Jurkat, Clone E6-1 (cell line): ENCODE results near the gene PLEKHA3.
A peak's percentile ranks its signal among the peaks of the same experiment; 100 is the strongest.
"Not testable (repeated sequence)": the region's sequence is repeated elsewhere in the genome, so short reads cannot be mapped to it uniquely, and the experiment has no call there.

ENCODE experiments used
- DNase-seq: peaks from one replicate; pipeline ENCODE4 v3.0.0-alpha.2; 2011; ENCODE audit warnings: low read depth, low spot score
- H3K4me3 ChIP-seq: 2 replicates; pipeline ENCODE4 v1.5.1; 2011; ENCODE audit warnings: mild to moderate bottlenecking, low read length, control low read depth, moderate library complexity

PLEKHA3 gene

GRCh38 chr2:178514664-178515063 is 34.4 kb downstream of the PLEKHA3 start:
- H3K4me3 ChIP-seq = no peak overlapping the region
- peak; percentile 38 for DNase-seq

- H3K4me3 ChIP-seq = no peak overlapping the region
- DNase-seq = no peak
Observed at GRCh38 chr2:178517496-178517895, 37.2 kb downstream of the PLEKHA3 start.

- no peak for DNase-seq
- no peak overlapping the region for H3K4me3 ChIP-seq
Observed at GRCh38 chr2:178521304-178522150, 41.3 kb downstream of the PLEKHA3 start.

- peak overlapping the region; percentile 68 for H3K4me3 ChIP-seq
- DNase-seq = peak; percentile 88
Observed at GRCh38 chr2:178522950-178523595, 42.8 kb downstream of the PLEKHA3 start.

GRCh38 chr2:178523596-178524134 is 43.4 kb downstream of the PLEKHA3 start:
- H3K4me3 ChIP-seq = peak overlapping the region; percentile 68
- DNase-seq = no peak

- DNase-seq, H3K4me3 ChIP-seq: not testable (repeated sequence)
Observed at GRCh38 chr2:178525010-178525409, 44.8 kb downstream of the PLEKHA3 start.

- not testable (repeated sequence) for DNase-seq, H3K4me3 ChIP-seq
Observed at GRCh38 chr2:178525460-178525859, 45.2 kb downstream of the PLEKHA3 start.

GRCh38 chr2:178526256-178526655 is 46.0 kb downstream of the PLEKHA3 start:
- no peak for DNase-seq

GRCh38 chr2:178527592-178527991 is 47.3 kb downstream of the PLEKHA3 start:
- DNase-seq = no peak
- H3K4me3 ChIP-seq = no peak overlapping the region

More at GRCh38 chr2:178526256-178526655, 46.0 kb downstream of the PLEKHA3 start:
- no peak overlapping the region for H3K4me3 ChIP-seq

GRCh38 chr2:178528647-178529046 is 48.4 kb downstream of the PLEKHA3 start:
- no peak overlapping the region for H3K4me3 ChIP-seq
- no peak for DNase-seq

GRCh38 chr2:178529194-178529593 is 48.9 kb downstream of the PLEKHA3 start:
- no peak overlapping the region for H3K4me3 ChIP-seq
- no peak for DNase-seq

- no peak overlapping the region for H3K4me3 ChIP-seq
- no peak for DNase-seq
Observed at GRCh38 chr2:178530131-178530530, 49.9 kb downstream of the PLEKHA3 start.

GRCh38 chr2:178530625-178531142 is 50.4 kb downstream of the PLEKHA3 start:
- H3K4me3 ChIP-seq = no peak overlapping the region
- no peak for DNase-seq

- H3K4me3 ChIP-seq = no peak overlapping the region
- DNase-seq = no peak
Observed at GRCh38 chr2:178531168-178531567, 50.9 kb downstream of the PLEKHA3 start.

GRCh38 chr2:178536037-178536436 is 55.8 kb downstream of the PLEKHA3 start:
- H3K4me3 ChIP-seq = no peak overlapping the region
- no peak for DNase-seq

- DNase-seq = no peak
- H3K4me3 ChIP-seq = no peak overlapping the region
Observed at GRCh38 chr2:178542161-178542560, 61.9 kb downstream of the PLEKHA3 start.

- no peak for DNase-seq
- H3K4me3 ChIP-seq = no peak overlapping the region
Observed at GRCh38 chr2:178542569-178542968, 62.3 kb downstream of the PLEKHA3 start.

- DNase-seq = no peak
- H3K4me3 ChIP-seq = no peak overlapping the region
Observed at GRCh38 chr2:178550352-178550751, 70.1 kb downstream of the PLEKHA3 start.

GRCh38 chr2:178553047-178553446 is 72.8 kb downstream of the PLEKHA3 start:
- DNase-seq = no peak
- no peak overlapping the region for H3K4me3 ChIP-seq
